Measurements from ENCODE around the gene FHAD1.

DNA sequence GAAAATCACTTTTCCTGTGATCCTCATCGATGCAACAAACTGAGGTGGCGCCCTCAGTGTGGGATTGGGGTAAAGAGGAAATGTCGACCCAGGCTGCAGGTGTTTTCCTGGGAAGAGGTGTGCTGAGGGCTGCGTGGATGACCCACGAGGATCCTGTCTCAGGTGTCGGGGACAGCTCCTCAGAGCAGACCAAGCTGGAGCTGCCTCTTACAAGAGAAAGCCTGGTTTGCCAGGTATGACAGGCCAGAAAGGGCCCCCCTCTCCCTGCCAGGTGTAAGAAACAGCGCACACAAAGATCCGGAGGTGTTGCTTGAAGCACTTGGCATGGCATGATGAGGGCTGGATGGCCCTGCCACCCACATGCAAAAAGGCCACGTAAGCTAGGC is 12.6 kb downstream of the FHAD1 start:
- no peak for TF ChIP-seq POLR2A (IDR thresholded peaks at IDR 0.05)
- TF ChIP-seq, protein P1, sequence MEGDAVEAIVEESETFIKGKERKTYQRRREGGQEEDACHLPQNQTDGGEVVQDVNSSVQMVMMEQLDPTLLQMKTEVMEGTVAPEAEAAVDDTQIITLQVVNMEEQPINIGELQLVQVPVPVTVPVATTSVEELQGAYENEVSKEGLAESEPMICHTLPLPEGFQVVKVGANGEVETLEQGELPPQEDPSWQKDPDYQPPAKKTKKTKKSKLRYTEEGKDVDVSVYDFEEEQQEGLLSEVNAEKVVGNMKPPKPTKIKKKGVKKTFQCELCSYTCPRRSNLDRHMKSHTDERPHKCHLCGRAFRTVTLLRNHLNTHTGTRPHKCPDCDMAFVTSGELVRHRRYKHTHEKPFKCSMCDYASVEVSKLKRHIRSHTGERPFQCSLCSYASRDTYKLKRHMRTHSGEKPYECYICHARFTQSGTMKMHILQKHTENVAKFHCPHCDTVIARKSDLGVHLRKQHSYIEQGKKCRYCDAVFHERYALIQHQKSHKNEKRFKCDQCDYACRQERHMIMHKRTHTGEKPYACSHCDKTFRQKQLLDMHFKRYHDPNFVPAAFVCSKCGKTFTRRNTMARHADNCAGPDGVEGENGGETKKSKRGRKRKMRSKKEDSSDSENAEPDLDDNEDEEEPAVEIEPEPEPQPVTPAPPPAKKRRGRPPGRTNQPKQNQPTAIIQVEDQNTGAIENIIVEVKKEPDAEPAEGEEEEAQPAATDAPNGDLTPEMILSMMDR (IDR thresholded peaks at IDR 0.05) = no peak

Data from right lobe of liver (tissue), 4 donors.